WTC11 (cell line): ENCODE data around the gene THUMPD1. TPM values are rescaled to one million over a fixed set of nuclear protein-coding genes. Genes with fewer than 3 reads are reported as not detected.

Experiments used
- ATAC-seq: fragments of 200-7000 bp; cut with Tn5 transposase; 2 replicates; pipeline ENCODE4 v1.10.0; 2021; ENCODE audit warnings: mild to moderate bottlenecking, moderate library complexity
- Bru-seq: library from RNA; stranded (reverse); fragments of 400-500 nt; gene quantifications from one replicate; lab custom pipeline; 2021; lab: Mats Ljungman, UMichigan
- CTCF ChIA-PET: fragments of 300-600 bp; sonication (Branson Sonifier 250); formaldehyde crosslinking; loops from one replicate; lab custom pipeline; 2021; ENCODE audit warnings: antibody characterized with exemption; lab: Charles Lee
- POLR2A ChIA-PET: fragments of 350-600 bp; sonication (Branson Sonifier 250); formaldehyde crosslinking; loops from one replicate; lab custom pipeline; 2021; ENCODE audit warnings: antibody characterized with exemption; lab: Charles Lee
- DNase-seq: peaks from one replicate; pipeline ENCODE4 v3.0.0; 2021; ENCODE audit warnings: low spot score
- H3K27ac Mint-ChIP-seq: 2 replicates; pipeline ENCODE4 v1.8.0; 2021; ENCODE audit warnings: mixed read lengths
- H3K27me3 Mint-ChIP-seq: 2 replicates; pipeline ENCODE4 v1.8.0; 2021; ENCODE audit warnings: low read depth, mild to moderate bottlenecking, moderate library complexity, mixed read lengths
- H3K36me3 Mint-ChIP-seq: 2 replicates; pipeline ENCODE4 v1.8.0; 2021; ENCODE audit warnings: mixed read lengths
- H3K4me1 Mint-ChIP-seq: 2 replicates; pipeline ENCODE4 v1.8.0; 2022; ENCODE audit warnings: mixed read lengths
- H3K4me3 Mint-ChIP-seq: 2 replicates; pipeline ENCODE4 v1.8.0; 2021; ENCODE audit warnings: mild to moderate bottlenecking, moderate library complexity, mixed read lengths
- H3K9me3 Mint-ChIP-seq: 2 replicates; pipeline ENCODE4 v1.8.0; 2021; ENCODE audit warnings: mixed read lengths
- ATF1 ChIP-seq: sonication (generic); formaldehyde crosslinking; IDR thresholded peaks from 2 replicates; pipeline ENCODE4 v1.8.1; 2023; ENCODE audit warnings: mild to moderate bottlenecking, moderate library complexity, missing genetic modification reagents
- CREB1 ChIP-seq: sonication (generic); formaldehyde crosslinking; IDR thresholded peaks from 2 replicates; pipeline ENCODE4 v1.8.0; 2023; ENCODE audit warnings: mild to moderate bottlenecking, missing genetic modification reagents
- CREM ChIP-seq: sonication (generic); formaldehyde crosslinking; IDR thresholded peaks from 2 replicates; pipeline ENCODE4 v1.8.1; 2022; ENCODE audit warnings: mild to moderate bottlenecking, missing genetic modification reagents, moderate library complexity
- FOXK1 ChIP-seq: sonication (generic); formaldehyde crosslinking; IDR thresholded peaks from 2 replicates; pipeline ENCODE4 v1.8.0; 2022; ENCODE audit warnings: mild to moderate bottlenecking, moderate library complexity, missing genetic modification reagents
- GTF2I ChIP-seq: fragments of 250-450 bp; sonication (Bioruptor Pico); conservative IDR thresholded peaks from 2 replicates; pipeline ENCODE4 v1.4.0; 2021; ENCODE audit warnings: mild to moderate bottlenecking
- KAT7 ChIP-seq: sonication (generic); formaldehyde crosslinking; IDR thresholded peaks from 2 replicates; pipeline ENCODE4 v1.8.1; 2023; ENCODE audit warnings: missing genetic modification reagents, mild to moderate bottlenecking, borderline replicate concordance
- MYBL2 ChIP-seq: sonication (generic); formaldehyde crosslinking; IDR thresholded peaks from 2 replicates; pipeline ENCODE4 v1.8.1; 2023; ENCODE audit warnings: mild to moderate bottlenecking, moderate library complexity, missing genetic modification reagents
- NFE2L1 ChIP-seq: sonication (generic); formaldehyde crosslinking; IDR thresholded peaks from 2 replicates; pipeline ENCODE4 v1.8.1; 2023; ENCODE audit warnings: missing genetic modification reagents
- SMAD3 ChIP-seq: sonication (generic); formaldehyde crosslinking; IDR thresholded peaks from 2 replicates; pipeline ENCODE4 v1.8.0; 2022; ENCODE audit warnings: missing genetic modification reagents, mild to moderate bottlenecking, borderline replicate concordance
- SP1 ChIP-seq: sonication (generic); formaldehyde crosslinking; conservative IDR thresholded peaks from 2 replicates; pipeline ENCODE4 v1.8.1; 2022; ENCODE audit warnings: missing genetic modification reagents
- TEAD1 ChIP-seq: sonication (generic); formaldehyde crosslinking; IDR thresholded peaks from 2 replicates; pipeline ENCODE4 v1.8.0; 2022; ENCODE audit warnings: mild to moderate bottlenecking, missing genetic modification reagents
- TP53 ChIP-seq: sonication (generic); formaldehyde crosslinking; IDR thresholded peaks from 2 replicates; pipeline ENCODE4 v1.8.1; 2023; ENCODE audit warnings: mild to moderate bottlenecking, missing genetic modification reagents
- ZNF121 ChIP-seq: sonication (generic); formaldehyde crosslinking; IDR thresholded peaks from 2 replicates; pipeline ENCODE4 v1.8.0; 2023; ENCODE audit warnings: missing genetic modification reagents
- ZNF232 ChIP-seq: sonication (generic); formaldehyde crosslinking; IDR thresholded peaks from 2 replicates; pipeline ENCODE4 v1.8.0; 2022; ENCODE audit warnings: mild to moderate bottlenecking, missing genetic modification reagents
- ZNF396 ChIP-seq: fragments of 250-450 bp; sonication (Bioruptor Pico); IDR thresholded peaks from 2 replicates; pipeline ENCODE4 v1.8.0; 2021; ENCODE audit warnings: mild to moderate bottlenecking, moderate library complexity, borderline replicate concordance
- ZNF416 ChIP-seq: fragments of 250-450 bp; sonication (Bioruptor Pico); IDR thresholded peaks from 2 replicates; pipeline ENCODE4 v1.9.0; 2021; ENCODE audit warnings: mild to moderate bottlenecking, inconsistent platforms
- long read RNA-seq, 3 experiments: library from RNA in 1 of 3; library from capped mRNA in 1 of 3; library from polyadenylated mRNA in 1 of 3; unstranded in 2 of 3; stranded (forward) in 1 of 3; transcript quantifications; one replicate each; pipeline ENCODE4 v2.0.0, GENCODE V29; 2021
- total RNA-seq: library from RNA; stranded (reverse); gene quantifications from 3 replicates; pipeline ENCODE4 v1.2.3, GENCODE V29; 2021
- TF ChIP-seq, protein P1 (sequence below): sonication (generic); formaldehyde crosslinking; IDR thresholded peaks from 2 replicates; pipeline ENCODE4 v1.8.0; 2022; ENCODE audit warnings: mild to moderate bottlenecking, missing genetic modification reagents
- TF ChIP-seq, protein P2 (sequence below): sonication (generic); formaldehyde crosslinking; IDR thresholded peaks from 2 replicates; pipeline ENCODE4 v1.8.0; 2022; ENCODE audit warnings: mild to moderate bottlenecking, missing genetic modification reagents
- TF ChIP-seq, protein P3 (sequence below): sonication (generic); formaldehyde crosslinking; IDR thresholded peaks from 2 replicates; pipeline ENCODE4 v1.8.1; 2022; ENCODE audit warnings: mild to moderate bottlenecking, missing genetic modification reagents, moderate library complexity, borderline replicate concordance
- TF ChIP-seq, protein P4 (sequence below): sonication (generic); formaldehyde crosslinking; IDR thresholded peaks from 2 replicates; pipeline ENCODE4 v1.8.1; 2023; ENCODE audit warnings: mild to moderate bottlenecking, missing genetic modification reagents

THUMPD1 gene, protein sequence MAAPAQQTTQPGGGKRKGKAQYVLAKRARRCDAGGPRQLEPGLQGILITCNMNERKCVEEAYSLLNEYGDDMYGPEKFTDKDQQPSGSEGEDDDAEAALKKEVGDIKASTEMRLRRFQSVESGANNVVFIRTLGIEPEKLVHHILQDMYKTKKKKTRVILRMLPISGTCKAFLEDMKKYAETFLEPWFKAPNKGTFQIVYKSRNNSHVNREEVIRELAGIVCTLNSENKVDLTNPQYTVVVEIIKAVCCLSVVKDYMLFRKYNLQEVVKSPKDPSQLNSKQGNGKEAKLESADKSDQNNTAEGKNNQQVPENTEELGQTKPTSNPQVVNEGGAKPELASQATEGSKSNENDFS
- total RNA-seq = 40.8 to 48.5 TPM (median 44.6 TPM) in 3 replicates
- Bru-seq, nascent RNA = percentile 97 among the genes with signal in this experiment
- long read RNA-seq, experiment 1, full-length matches to known transcripts = 253 of 303 reads
- long read RNA-seq, experiment 1, partial matches to known transcripts = 2 of 303 reads
- long read RNA-seq, experiment 1, other reads (novel, unspliced or antisense) = 48 of 303 reads
- long read RNA-seq, experiment 2, full-length matches to known transcripts = 18 of 40 reads
- long read RNA-seq, experiment 2, partial matches to known transcripts = 20 of 40 reads
- long read RNA-seq, experiment 2, other reads (novel, unspliced or antisense) = 2 of 40 reads
- long read RNA-seq, experiment 3, full-length matches to known transcripts = 14 of 18 reads
- long read RNA-seq, experiment 3, partial matches to known transcripts = 1 of 18 reads
- long read RNA-seq, experiment 3, other reads (novel, unspliced or antisense) = 3 of 18 reads

DNA sequence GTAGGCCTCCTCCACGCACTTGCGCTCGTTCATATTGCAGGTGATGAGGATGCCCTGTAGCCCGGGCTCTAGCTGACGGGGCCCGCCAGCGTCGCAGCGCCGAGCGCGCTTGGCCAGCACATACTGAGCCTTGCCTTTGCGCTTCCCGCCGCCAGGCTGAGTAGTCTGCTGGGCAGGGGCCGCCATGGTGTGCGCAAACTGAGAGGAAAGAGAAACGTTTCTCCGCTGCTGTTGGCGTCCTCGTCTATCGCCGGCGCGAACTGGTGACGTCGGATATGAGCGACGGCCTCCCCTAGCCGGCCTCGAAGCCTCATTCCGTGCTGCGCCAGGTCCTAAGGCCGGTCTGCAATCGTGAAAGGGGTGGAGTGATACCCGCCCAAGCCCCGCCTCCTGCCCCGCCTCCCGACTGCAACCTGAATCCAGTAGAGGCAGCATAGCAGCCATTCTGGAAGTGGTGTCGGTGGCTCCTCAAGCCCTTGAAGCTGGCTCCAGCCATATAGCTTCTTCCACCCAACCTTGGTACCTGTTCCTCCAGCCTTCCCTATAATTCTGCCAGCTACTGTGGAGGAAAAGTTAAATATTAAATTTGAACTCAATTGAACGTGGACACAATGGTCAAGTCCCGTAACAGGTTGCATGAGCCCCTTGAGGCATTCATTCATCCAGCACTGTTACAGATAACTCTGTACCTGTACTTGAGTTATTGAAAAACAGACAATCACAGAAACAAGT lies at the start of gene THUMPD1:
Gene THUMPD1, minus strand, starts transcription at position 265 of the 732 bp plus-strand sequence. Its CDS starts 79 bp downstream, at position 186.
- H3K27ac Mint-ChIP-seq = peak within 1 kb of the TSS; percentile 93
- ChIA-PET POLR2A (interaction anchor here (1.5 kb wide), 1 partner anchor 65 kb away, joined by 4 read pairs; no protein-coding TSS in a partner anchor), CTCF (interaction anchor here (0.6 to 1.1 kb wide), 6 partner anchors 188 to 1758 kb away, joined by 3 to 4 read pairs (median 3); partner anchors contain the start of gene VPS35L)
- DNase-seq (peak; percentile 99), ATAC-seq (peak; percentile 98)
- H3K9me3 Mint-ChIP-seq = peaks cover 25% of the 10 kb centered on the region
- H3K27me3 Mint-ChIP-seq = no peaks in the 10 kb centered on the region
- H3K4me3 Mint-ChIP-seq = peak within 1 kb of the TSS; percentile 97
- TF ChIP-seq ATF1 (CRISPR knock-in tag) (peak; percentile 90; the same call in 1 of the 2 replicates), CREM (peak; percentile 99), TEAD1 (CRISPR knock-in tag) (peak; percentile 29; the same call in 1 of the 2 replicates), ZNF396 (no peak), GTF2I (CRISPR knock-in tag) (no peak), ZNF232 (CRISPR knock-in tag) (peak; percentile 75; the same call in 1 of the 2 replicates), FOXK1 (CRISPR knock-in tag) (peak; percentile 96), KAT7 (CRISPR knock-in tag) (0 out of 2 replicates have a peak, but pooled peaks have one; percentile 64), SP1 (CRISPR knock-in tag) (peak; percentile 97), ZNF121 (0 out of 2 replicates have a peak, but pooled peaks have one; percentile 60), ZNF416 (CRISPR knock-in tag) (no peak), CREB1 (CRISPR knock-in tag) (peak; percentile 92), SMAD3 (CRISPR knock-in tag) (peak; percentile 48; the same call in 1 of the 2 replicates), NFE2L1 (CRISPR knock-in tag) (no peak), TP53 (CRISPR knock-in tag) (no peak), MYBL2 (CRISPR knock-in tag) (peak; percentile 20; the same call in 1 of the 2 replicates)
- TF ChIP-seq, protein P1, sequence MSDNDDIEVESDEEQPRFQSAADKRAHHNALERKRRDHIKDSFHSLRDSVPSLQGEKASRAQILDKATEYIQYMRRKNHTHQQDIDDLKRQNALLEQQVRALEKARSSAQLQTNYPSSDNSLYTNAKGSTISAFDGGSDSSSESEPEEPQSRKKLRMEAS = no peak
- TF ChIP-seq, protein P2, sequence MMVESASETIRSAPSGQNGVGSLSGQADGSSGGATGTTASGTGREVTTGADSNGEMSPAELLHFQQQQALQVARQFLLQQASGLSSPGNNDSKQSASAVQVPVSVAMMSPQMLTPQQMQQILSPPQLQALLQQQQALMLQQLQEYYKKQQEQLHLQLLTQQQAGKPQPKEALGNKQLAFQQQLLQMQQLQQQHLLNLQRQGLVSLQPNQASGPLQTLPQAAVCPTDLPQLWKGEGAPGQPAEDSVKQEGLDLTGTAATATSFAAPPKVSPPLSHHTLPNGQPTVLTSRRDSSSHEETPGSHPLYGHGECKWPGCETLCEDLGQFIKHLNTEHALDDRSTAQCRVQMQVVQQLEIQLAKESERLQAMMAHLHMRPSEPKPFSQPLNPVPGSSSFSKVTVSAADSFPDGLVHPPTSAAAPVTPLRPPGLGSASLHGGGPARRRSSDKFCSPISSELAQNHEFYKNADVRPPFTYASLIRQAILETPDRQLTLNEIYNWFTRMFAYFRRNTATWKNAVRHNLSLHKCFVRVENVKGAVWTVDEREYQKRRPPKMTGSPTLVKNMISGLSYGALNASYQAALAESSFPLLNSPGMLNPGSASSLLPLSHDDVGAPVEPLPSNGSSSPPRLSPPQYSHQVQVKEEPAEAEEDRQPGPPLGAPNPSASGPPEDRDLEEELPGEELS = peak; percentile 53; the same call in 1 of the 2 replicates
- TF ChIP-seq, protein P3, sequence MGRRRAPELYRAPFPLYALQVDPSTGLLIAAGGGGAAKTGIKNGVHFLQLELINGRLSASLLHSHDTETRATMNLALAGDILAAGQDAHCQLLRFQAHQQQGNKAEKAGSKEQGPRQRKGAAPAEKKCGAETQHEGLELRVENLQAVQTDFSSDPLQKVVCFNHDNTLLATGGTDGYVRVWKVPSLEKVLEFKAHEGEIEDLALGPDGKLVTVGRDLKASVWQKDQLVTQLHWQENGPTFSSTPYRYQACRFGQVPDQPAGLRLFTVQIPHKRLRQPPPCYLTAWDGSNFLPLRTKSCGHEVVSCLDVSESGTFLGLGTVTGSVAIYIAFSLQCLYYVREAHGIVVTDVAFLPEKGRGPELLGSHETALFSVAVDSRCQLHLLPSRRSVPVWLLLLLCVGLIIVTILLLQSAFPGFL (CRISPR knock-in tag) = 0 out of 2 replicates have a peak, but pooled peaks have one; percentile 19
- TF ChIP-seq, protein P4, sequence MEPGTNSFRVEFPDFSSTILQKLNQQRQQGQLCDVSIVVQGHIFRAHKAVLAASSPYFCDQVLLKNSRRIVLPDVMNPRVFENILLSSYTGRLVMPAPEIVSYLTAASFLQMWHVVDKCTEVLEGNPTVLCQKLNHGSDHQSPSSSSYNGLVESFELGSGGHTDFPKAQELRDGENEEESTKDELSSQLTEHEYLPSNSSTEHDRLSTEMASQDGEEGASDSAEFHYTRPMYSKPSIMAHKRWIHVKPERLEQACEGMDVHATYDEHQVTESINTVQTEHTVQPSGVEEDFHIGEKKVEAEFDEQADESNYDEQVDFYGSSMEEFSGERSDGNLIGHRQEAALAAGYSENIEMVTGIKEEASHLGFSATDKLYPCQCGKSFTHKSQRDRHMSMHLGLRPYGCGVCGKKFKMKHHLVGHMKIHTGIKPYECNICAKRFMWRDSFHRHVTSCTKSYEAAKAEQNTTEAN (CRISPR knock-in tag) = 0 out of 2 replicates have a peak, but pooled peaks have one; percentile 34
- peaks cover 26% of the 10 kb centered on the region for H3K36me3 Mint-ChIP-seq
- H3K4me1 Mint-ChIP-seq = peaks cover 10% of the 10 kb centered on the region
